ENCODE data around the gene LHX6. TPM values are rescaled to one million over a fixed set of nuclear protein-coding genes. Genes with fewer than 3 reads are reported as not detected.

Gene LHX6
- total RNA-seq, 6 donors from 2014 or later = 1.0 to 11.3 (median 2.9) TPM

DNA sequence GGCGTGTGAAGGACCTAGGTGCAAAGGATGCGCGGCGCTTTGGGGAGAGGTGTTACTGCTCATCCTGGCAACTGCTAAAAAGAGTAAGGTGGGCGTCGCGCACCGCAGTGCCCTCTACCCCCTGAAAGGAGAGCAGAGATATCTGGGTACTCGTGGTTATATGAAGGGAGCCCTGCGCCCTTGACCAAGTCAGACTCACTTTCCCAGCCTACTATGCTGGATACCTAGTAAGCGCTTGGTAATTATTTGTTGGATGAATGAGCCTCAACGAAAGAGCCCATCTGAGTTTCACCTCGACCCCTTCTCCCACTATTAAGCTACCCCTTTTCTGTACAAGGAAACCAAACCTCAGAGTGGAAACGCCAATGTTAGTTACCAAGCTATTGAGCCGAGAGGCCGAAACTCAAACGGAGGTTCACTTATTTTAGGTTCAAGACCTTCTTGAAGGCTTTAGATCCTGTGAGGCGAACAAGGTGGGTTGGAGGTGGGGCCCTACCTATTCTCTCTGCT, 8.0 kb downstream of the LHX6 start:
- no peak for DNase-seq
- no peak for ATAC-seq (ENCODE audit: low FRiP score in 2 of 2)
- no peak overlapping the region for H3K27ac ChIP-seq
- no peak overlapping the region for H3K4me3 ChIP-seq
- 46 to 54% methylated on average over 18 of the region's 18 CpGs for WGBS, 2 donors
- H3K27me3 ChIP-seq = peaks cover 0 to 47% (median 16%) of the 10 kb centered on the region in 4 donors
- no peaks in the 10 kb centered on the region for H3K36me3 ChIP-seq
- H3K9me3 ChIP-seq = no peaks in the 10 kb centered on the region
- peaks cover 11 to 28% (median 18%) of the 10 kb centered on the region in 4 donors for H3K4me1 ChIP-seq
- TF ChIP-seq, protein P1, sequence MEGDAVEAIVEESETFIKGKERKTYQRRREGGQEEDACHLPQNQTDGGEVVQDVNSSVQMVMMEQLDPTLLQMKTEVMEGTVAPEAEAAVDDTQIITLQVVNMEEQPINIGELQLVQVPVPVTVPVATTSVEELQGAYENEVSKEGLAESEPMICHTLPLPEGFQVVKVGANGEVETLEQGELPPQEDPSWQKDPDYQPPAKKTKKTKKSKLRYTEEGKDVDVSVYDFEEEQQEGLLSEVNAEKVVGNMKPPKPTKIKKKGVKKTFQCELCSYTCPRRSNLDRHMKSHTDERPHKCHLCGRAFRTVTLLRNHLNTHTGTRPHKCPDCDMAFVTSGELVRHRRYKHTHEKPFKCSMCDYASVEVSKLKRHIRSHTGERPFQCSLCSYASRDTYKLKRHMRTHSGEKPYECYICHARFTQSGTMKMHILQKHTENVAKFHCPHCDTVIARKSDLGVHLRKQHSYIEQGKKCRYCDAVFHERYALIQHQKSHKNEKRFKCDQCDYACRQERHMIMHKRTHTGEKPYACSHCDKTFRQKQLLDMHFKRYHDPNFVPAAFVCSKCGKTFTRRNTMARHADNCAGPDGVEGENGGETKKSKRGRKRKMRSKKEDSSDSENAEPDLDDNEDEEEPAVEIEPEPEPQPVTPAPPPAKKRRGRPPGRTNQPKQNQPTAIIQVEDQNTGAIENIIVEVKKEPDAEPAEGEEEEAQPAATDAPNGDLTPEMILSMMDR (IDR thresholded peaks at IDR 0.05) = no peak

DNA sequence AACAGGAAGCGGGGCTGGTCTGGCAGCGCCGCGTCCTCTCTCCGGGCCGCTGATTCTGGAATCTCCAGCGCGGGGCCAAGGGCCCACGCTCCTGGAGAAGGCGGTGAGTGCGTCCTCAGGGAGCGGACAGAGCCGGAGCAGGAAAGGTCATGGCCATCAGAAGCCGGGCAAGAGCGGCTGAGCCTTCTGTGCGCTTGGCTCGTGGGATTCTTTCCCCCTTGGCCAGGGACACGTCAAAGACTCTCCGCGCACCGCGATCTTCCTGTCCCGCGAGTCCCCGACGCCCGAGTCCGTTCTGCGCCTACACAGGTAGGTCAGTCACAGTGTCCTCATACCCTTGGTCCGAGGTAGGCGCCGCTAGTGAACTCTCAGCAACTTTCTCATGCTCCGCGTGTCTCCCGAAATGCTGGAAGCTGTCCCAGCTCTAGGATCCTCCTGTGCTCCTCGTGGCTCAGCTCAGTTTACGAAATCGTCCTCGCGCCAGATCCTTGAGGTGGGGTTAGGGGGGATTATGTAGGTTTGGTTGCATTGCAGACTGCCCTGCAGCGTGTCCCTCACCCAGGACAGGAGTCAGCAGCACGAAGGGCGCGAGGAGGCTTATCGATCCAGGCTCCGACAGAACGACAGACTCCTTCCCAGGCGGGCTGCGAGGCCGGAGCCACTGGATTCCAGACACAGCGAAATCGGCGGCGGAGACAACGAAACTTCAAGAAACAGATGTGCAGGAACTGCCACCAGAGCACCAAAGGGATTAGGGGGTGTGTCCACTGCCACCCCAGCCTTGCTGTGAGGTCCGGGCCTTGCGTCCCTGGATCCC, 8.7 kb downstream of the LHX6 start:
- peak overlapping the region in 1 of 4 donors; percentile 1 for H3K4me3 ChIP-seq
- 25 to 65% methylated on average over 40 to 56 of the region's 57 CpGs for WGBS, 2 donors

DNA sequence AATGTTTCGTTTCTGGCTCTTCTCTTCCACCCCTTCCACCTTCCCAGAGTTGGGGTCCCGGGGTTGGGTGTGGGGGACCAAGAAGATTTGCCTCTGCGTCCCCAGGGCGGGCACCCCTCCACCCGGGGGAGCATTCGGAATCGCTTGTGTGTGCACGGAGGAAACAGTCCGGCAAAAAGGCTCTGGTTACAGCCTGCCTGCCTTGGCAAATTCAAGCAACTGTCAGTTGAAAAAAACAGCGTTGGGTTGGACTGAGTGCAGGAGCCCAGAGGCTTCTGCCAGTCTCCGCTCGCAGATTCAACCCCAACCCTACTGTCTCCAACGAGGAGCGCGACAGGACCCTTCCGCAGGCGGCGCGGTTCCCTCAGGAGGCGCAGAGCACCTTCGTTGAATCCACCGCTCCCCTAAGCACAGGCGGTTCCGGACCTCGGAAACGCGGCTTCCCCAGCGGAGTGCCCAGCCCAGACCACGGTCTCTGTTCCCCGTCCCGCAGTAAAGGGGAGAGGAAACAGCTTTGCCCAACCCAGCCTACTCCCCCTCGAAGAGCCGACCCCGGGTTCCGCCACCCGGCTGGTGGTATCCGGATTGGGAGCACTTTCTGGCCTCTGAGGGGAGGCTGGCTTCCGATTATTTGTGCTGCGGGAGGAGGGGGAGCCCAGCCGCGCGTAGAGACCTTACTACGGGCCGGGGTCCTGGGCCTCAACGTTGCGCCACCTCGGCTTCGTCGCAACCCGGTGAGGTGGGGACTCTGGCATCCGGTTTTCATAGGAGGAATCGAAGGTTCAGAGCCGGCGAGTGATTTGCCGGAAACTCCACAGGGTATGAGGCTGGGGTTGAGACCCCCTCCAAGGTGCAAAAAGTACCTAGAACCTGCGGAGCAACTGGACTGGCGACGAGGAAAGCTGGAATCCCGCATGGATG, 9.6 kb downstream of the LHX6 start:
- 27 to 62% methylated on average over 20 to 59 of the region's 59 CpGs for WGBS, 2 donors
- Histone ChIP-seq H3K4me3 (peak overlapping the region in 1 of 4 donors; percentile 1), H3K27ac (no peak overlapping the region), H3K27me3 (peaks cover 0 to 48% (median 12%) of the 10 kb centered on the region in 4 donors), H3K9me3 (no peaks in the 10 kb centered on the region), H3K36me3 (no peaks in the 10 kb centered on the region), H3K4me1 (peaks cover 13 to 28% (median 20%) of the 10 kb centered on the region in 4 donors)
- no peak for TF ChIP-seq POLR2A (IDR thresholded peaks at IDR 0.05)
- no peak for TF ChIP-seq EP300 (IDR thresholded peaks at IDR 0.05)
- TF ChIP-seq, protein P1 (IDR thresholded peaks at IDR 0.05) = no peak
- ATAC-seq (ENCODE audit: low FRiP score in 2 of 2) = peak in 1 of 2 donors; percentile 9
- DNase-seq = peak in 1 of 2 donors; percentile 68

More for the DNA sequence above, 8.7 kb downstream of the LHX6 start:
- no peak for TF ChIP-seq POLR2AphosphoS5 (IDR thresholded peaks at IDR 0.05)
- TF ChIP-seq, protein P1 (IDR thresholded peaks at IDR 0.05) = no peak
- TF ChIP-seq EP300 (IDR thresholded peaks at IDR 0.05) = no peak
- no peak for TF ChIP-seq POLR2A (IDR thresholded peaks at IDR 0.05)
- no peaks in the 10 kb centered on the region for H3K36me3 ChIP-seq
- ATAC-seq (ENCODE audit: low FRiP score in 2 of 2) = peak in 1 of 2 donors; percentile 17
- DNase-seq = peak in 1 of 2 donors; percentile 79
- H3K27ac ChIP-seq = no peak overlapping the region
- H3K4me1 ChIP-seq = peaks cover 11 to 24% (median 18%) of the 10 kb centered on the region in 4 donors
- no peaks in the 10 kb centered on the region for H3K9me3 ChIP-seq
- H3K27me3 ChIP-seq = peaks cover 0 to 43% (median 13%) of the 10 kb centered on the region in 4 donors

DNA sequence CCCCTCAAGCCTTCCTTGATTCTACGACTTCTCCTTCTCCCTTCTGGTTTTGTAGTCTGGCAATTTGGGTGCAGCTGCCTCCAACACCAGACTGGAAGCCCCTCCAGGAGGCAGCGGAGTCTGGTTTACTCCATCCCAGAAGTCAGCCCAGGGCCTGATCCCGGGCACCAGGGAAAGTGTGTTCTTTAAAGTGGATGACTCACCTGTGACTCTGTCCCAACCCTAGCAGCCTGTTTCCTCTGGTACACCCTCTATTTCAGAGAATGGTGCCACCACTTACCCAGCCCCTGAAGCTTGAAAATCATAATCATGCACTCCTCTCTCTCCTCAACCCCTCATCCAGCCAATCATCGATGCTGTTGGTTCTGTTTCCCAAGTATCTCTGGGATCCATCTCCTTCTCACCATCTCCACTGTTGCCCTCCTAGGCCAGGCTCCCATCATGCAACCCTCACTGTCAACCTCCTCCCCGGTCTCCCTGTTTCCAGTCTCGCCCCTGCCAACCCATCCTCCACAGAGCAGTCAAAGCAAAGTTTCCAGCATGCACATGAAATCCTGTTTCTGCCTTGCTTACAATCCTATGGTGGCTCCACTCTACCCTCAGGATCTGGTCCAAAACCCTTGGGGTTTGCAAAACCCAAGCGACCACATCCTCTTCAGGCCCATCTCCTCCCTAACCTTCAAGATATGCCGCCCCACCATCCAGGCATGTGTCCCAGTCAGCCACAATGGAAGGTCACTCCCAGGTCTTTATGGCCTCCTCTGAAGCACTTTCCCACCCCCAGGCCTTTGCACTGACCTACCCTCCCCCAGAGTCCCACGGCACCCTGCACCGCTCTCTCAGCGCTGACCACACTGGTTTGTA, 10.5 kb downstream of the LHX6 start:
- no peak for TF ChIP-seq EP300 (IDR thresholded peaks at IDR 0.05)
- TF ChIP-seq, protein P1 (IDR thresholded peaks at IDR 0.05) = no peak
- no peak for TF ChIP-seq POLR2A (IDR thresholded peaks at IDR 0.05)
- no peak for TF ChIP-seq POLR2AphosphoS5 (IDR thresholded peaks at IDR 0.05)
- DNase-seq (no peak), ATAC-seq (ENCODE audit: low FRiP score in 2 of 2) (no peak)
- Histone ChIP-seq H3K27me3 (peaks cover 0 to 55% (median 20%) of the 10 kb centered on the region in 4 donors), H3K27ac (no peak overlapping the region), H3K4me3 (no peak overlapping the region), H3K9me3 (no peaks in the 10 kb centered on the region), H3K4me1 (peaks cover 21 to 37% (median 29%) of the 10 kb centered on the region in 4 donors), H3K36me3 (no peaks in the 10 kb centered on the region)
- WGBS, 2 donors = 44 to 55% methylated on average over 11 of the region's 11 CpGs

Data from upper lobe of left lung (tissue), 6 donors.